IMR-90 (cell line): ENCODE results near the gene NAA60.

Experiments
- BHLHE40 ChIP-seq: fragments of 150-350 bp; IDR thresholded peaks from 2 replicates; pipeline ENCODE4 v1.6.1; 2016; ENCODE audit warnings: mild to moderate bottlenecking, low read depth, low read length
- CEBPB ChIP-seq: IDR thresholded peaks from 2 replicates; pipeline ENCODE4 v1.6.1; 2012; ENCODE audit warnings: low read depth, low read length, improper control_type of control experiment
- CTCF ChIP-seq: conservative IDR thresholded peaks from 2 replicates; pipeline ENCODE4 v1.5.1; 2012; ENCODE audit warnings: mild to moderate bottlenecking, low read depth, low read length, improper control_type of control experiment
- ELK1 ChIP-seq: fragments of 150-350 bp; IDR thresholded peaks from 2 replicates; pipeline ENCODE4 v1.6.1; 2016; ENCODE audit warnings: low read depth, mild to moderate bottlenecking, low read length, moderate library complexity, borderline replicate concordance
- FOS ChIP-seq: fragments of 150-350 bp; IDR thresholded peaks from 2 replicates; pipeline ENCODE4 v1.6.1; 2016; ENCODE audit warnings: low read depth, low read length
- MXI1 ChIP-seq: IDR thresholded peaks from 2 replicates; pipeline ENCODE4 v1.6.1; 2012; ENCODE audit warnings: low read depth, mild to moderate bottlenecking, low read length, moderate library complexity, borderline replicate concordance
- NFE2L2 ChIP-seq: fragments of 150-350 bp; IDR thresholded peaks from 2 replicates; pipeline ENCODE4 v1.6.1; 2016; ENCODE audit warnings: low read depth, mild to moderate bottlenecking, low read length
- POLR2A ChIP-seq: IDR thresholded peaks from 2 replicates; pipeline ENCODE4 v1.6.1; 2012; ENCODE audit warnings: mild to moderate bottlenecking, low read depth, low read length
- RAD21 ChIP-seq: IDR thresholded peaks from 2 replicates; pipeline ENCODE4 v1.6.1; 2012; ENCODE audit warnings: low read length, improper control_type of control experiment
- RFX5 ChIP-seq: IDR thresholded peaks from 2 replicates; pipeline ENCODE4 v1.8.0; 2012; ENCODE audit warnings: low read depth, mild to moderate bottlenecking, low read length, moderate library complexity
- SMC3 ChIP-seq: fragments of 150-350 bp; IDR thresholded peaks from 2 replicates; pipeline ENCODE4 v1.6.1; 2016; ENCODE audit warnings: low read depth, mild to moderate bottlenecking, antibody characterized with exemption, low read length, moderate library complexity

- TF ChIP-seq CTCF, result no peak
- no peak for TF ChIP-seq SMC3
- TF ChIP-seq RAD21, result no peak
- no peak for TF ChIP-seq CEBPB
- TF ChIP-seq POLR2A, result no peak
- no peak for TF ChIP-seq NFE2L2
- no peak for TF ChIP-seq MXI1
- no peak for TF ChIP-seq ELK1
- TF ChIP-seq FOS, result no peak
- TF ChIP-seq RFX5, result no peak
- TF ChIP-seq BHLHE40, result no peak
Measured at GRCh38 chr16:3459401-3460090, 16.1 kb downstream of the NAA60 start.
